HAP-1 (cell line): ENCODE results near the gene YPEL4.

Experiments
- DNase-seq, 2 experiments: peaks; one replicate each; pipeline ENCODE4 v3.0.0-alpha.2; 2016 to 2020; ENCODE audit warnings: low spot score in 2 of 2
- H3K27me3 ChIP-seq: fragments of 250-450 bp; sonication (Bioruptor Pico); 2 replicates; pipeline ENCODE4 v1.5.1; 2020; ENCODE audit warnings: low read depth, mild to moderate bottlenecking, moderate library complexity
- H3K36me3 ChIP-seq: fragments of 250-450 bp; sonication (Bioruptor Pico); replicated peaks from 2 replicates; pipeline ENCODE4 v1.5.1; 2020; ENCODE audit warnings: mild to moderate bottlenecking
- H3K4me1 ChIP-seq: fragments of 250-450 bp; sonication (Bioruptor Pico); 2 replicates; pipeline ENCODE4 v1.5.1; 2020; ENCODE audit warnings: mild to moderate bottlenecking
- H3K4me3 ChIP-seq: fragments of 250-450 bp; sonication (Bioruptor Pico); 2 replicates; pipeline ENCODE4 v1.5.1; 2020; ENCODE audit warnings: mild to moderate bottlenecking, moderate library complexity
- H3K9me3 ChIP-seq: fragments of 250-450 bp; sonication (Bioruptor Pico); 2 replicates; pipeline ENCODE4 v1.5.1; 2020; ENCODE audit warnings: mild to moderate bottlenecking, moderate library complexity
- in situ Hi-C: fragments of 300-500 bp; cut with MboI; formaldehyde crosslinking; loops from 3 replicates; pipeline ENCODE4 v1.14.3; 2020; ENCODE audit warnings: low sequenced_read_pairs, inconsistent platforms, mixed read lengths

The YPEL4 gene

GRCh38 chr11:57605028-57605420 lies 44.7 kb downstream of the YPEL4 start:
- Histone ChIP-seq H3K4me3 (no peak overlapping the region), H3K9me3 (no peaks in the 10 kb centered on the region), H3K36me3 (no peaks in the 10 kb centered on the region), H3K4me1 (no peaks in the 10 kb centered on the region), H3K27me3 (peaks cover 10% of the 10 kb centered on the region)
- no peak for DNase-seq
- in situ Hi-C loops: no loop called here

GRCh38 chr11:57604296-57605027 lies 45.2 kb downstream of the YPEL4 start:
- H3K36me3 ChIP-seq: no peaks in the 10 kb centered on the region
- in situ Hi-C loops: no loop called here
- H3K9me3 ChIP-seq: no peaks in the 10 kb centered on the region

GRCh38 chr11:57601297-57601696 lies 48.4 kb downstream of the YPEL4 start:
- in situ Hi-C loops: no loop called here
- Histone ChIP-seq H3K4me1 (no peaks in the 10 kb centered on the region), H3K4me3 (no peak overlapping the region), H3K9me3 (no peaks in the 10 kb centered on the region), H3K36me3 (no peaks in the 10 kb centered on the region), H3K27me3 (peaks cover 3% of the 10 kb centered on the region; the same call in 1 of the 2 replicates)
- no peak for DNase-seq

More at GRCh38 chr11:57604296-57605027, 45.2 kb downstream of the YPEL4 start:
- Histone ChIP-seq H3K4me1 (no peaks in the 10 kb centered on the region), H3K27me3 (peaks cover 4% of the 10 kb centered on the region), H3K4me3 (no peak overlapping the region)
- no peak for DNase-seq

GRCh38 chr11:57599381-57599780 lies 50.3 kb downstream of the YPEL4 start:
- in situ Hi-C loops: no loop called here
- H3K4me3 ChIP-seq: no peak overlapping the region
- H3K4me1 ChIP-seq: no peaks in the 10 kb centered on the region
- H3K27me3 ChIP-seq: peaks cover 3% of the 10 kb centered on the region; the same call in 1 of the 2 replicates
- H3K9me3 ChIP-seq: no peaks in the 10 kb centered on the region
- no peak for DNase-seq
- H3K36me3 ChIP-seq: no peaks in the 10 kb centered on the region

GRCh38 chr11:57598831-57599155 lies 50.9 kb downstream of the YPEL4 start:
- Histone ChIP-seq H3K4me3 (no peak overlapping the region), H3K27me3 (0 out of 2 replicates have a peak, but pooled peaks cover 3% of the 10 kb centered on the region), H3K9me3 (no peaks in the 10 kb centered on the region), H3K36me3 (no peaks in the 10 kb centered on the region), H3K4me1 (no peaks in the 10 kb centered on the region)
- DNase-seq: no peak
- in situ Hi-C loops: no loop called here

GRCh38 chr11:57597916-57598830 lies 51.5 kb downstream of the YPEL4 start:
- in situ Hi-C loops: no loop called here
- Histone ChIP-seq H3K36me3 (no peaks in the 10 kb centered on the region), H3K4me1 (no peaks in the 10 kb centered on the region), H3K9me3 (no peaks in the 10 kb centered on the region), H3K4me3 (peak overlapping the region; percentile 14), H3K27me3 (0 out of 2 replicates have a peak, but pooled peaks cover 3% of the 10 kb centered on the region)
- DNase-seq: peak in 1 of 2 experiments; percentile 65

- Histone ChIP-seq H3K27me3 (0 out of 2 replicates have a peak, but pooled peaks cover 3% of the 10 kb centered on the region), H3K4me3 (peak within 1 kb of the TSS; percentile 14), H3K36me3 (no peaks in the 10 kb centered on the region), H3K9me3 (no peaks in the 10 kb centered on the region), H3K4me1 (no peaks in the 10 kb centered on the region)
- in situ Hi-C loops: no loop called here
- peak in 1 of 2 experiments; percentile 12 for DNase-seq
Measured at GRCh38 chr11:57597461-57597915, 52.2 kb downstream of the YPEL4 start, which contains the start of gene SERPING1. SERPING1 (plus strand) TSS chr11:57597685; CDS start chr11:57598271, 586 bp downstream.

GRCh38 chr11:57596266-57596885 lies 53.3 kb downstream of the YPEL4 start:
- Histone ChIP-seq H3K36me3 (no peaks in the 10 kb centered on the region), H3K4me1 (no peaks in the 10 kb centered on the region), H3K9me3 (no peaks in the 10 kb centered on the region), H3K27me3 (peaks cover 3% of the 10 kb centered on the region; the same call in 1 of the 2 replicates), H3K4me3 (no peak overlapping the region)
- in situ Hi-C loops: no loop called here
- no peak for DNase-seq
